ENCODE measurements around the gene ATF6B.
"Not testable (repeated sequence)": the region's sequence is repeated elsewhere in the genome, so short reads cannot be mapped to it uniquely, and the experiment has no call there.

ATF6B gene

DNA sequence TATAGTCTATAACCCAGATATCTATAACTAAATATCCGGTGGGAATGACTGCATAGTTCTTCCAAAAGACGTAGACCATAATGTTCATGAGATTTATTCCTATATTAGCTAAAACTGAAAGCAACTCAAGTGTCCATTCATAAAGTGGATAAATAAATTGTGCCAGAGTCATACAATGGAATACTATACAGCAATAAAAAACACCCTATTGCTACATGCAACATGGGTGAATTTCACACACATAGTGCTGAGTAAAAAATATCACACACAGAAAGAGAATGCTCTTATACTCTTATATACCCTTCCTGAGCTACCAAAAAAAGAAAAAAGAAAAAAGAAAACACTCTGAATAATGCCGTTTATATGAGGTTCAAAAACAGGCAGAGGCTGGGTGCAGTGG is 25.8 kb downstream of the ATF6B start:
- DNase-seq: no peak

GRCh38 chr6:32100251-32100650 is 27.8 kb downstream of the ATF6B start:
- DNase-seq: not testable (repeated sequence)

GRCh38 chr6:32097364-32097763 is 30.7 kb downstream of the ATF6B start:
- no peak for DNase-seq

DNA sequence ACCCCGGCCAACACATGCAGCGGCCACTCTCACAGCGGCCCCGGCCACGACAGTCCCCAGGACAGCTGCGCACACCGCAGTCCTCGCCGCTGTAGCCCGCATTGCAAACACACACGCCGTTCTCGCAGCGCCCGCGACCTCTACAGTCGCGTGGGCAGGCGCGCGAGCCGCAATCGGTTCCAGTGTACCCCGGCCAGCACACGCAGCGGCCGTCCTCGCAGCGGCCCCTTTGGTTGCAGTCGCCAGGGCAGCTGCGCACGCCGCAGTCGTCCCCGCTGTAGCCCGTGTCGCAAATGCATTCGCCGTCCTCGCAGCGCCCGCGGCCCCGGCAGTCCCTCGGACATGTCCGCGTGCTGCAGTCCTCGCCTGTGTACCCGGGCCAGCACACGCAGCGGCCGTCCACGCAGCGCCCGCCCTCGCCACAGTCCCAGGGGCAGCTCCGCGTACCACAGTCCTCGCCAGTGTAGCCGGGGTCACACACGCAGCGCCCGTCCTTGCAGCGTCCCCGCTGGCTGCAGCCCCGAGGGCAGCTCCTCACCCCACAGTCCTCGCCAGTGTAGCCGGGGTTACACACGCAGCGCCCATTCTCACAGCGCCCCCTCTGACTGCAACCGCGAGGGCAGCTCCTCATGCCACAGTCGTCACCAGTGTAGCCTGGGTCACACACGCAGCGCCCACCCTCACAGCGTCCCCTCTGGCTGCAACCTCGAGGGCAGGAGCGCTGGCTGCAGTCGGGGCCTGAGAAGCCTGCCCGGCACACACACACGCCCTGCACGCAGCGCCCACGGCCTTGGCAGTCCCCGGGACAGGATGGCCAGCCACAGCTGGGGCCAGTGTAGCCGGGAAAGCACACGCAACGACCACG is 31.4 kb downstream of the ATF6B start:
- DNase-seq: no peak

DNA sequence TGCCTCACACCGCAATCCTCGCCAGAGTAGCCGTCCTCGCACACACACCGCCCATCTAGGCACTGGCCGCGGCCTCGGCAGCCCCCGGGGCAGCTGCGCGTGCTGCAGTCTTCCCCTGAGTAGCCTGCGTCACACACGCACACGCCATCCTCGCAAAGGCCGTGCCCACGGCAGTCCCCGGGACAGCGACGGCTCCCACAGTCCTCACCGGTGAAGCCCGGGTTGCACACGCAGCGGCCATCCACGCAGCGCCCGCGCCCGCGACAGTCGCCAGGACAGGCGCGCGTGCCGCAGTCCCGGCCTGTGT is 32.0 kb downstream of the ATF6B start:
- no peak for DNase-seq

- DNase-seq: no peak
These were observed 32.5 kb downstream of the ATF6B start for GRCh38 chr6:32095338-32096086.

DNA sequence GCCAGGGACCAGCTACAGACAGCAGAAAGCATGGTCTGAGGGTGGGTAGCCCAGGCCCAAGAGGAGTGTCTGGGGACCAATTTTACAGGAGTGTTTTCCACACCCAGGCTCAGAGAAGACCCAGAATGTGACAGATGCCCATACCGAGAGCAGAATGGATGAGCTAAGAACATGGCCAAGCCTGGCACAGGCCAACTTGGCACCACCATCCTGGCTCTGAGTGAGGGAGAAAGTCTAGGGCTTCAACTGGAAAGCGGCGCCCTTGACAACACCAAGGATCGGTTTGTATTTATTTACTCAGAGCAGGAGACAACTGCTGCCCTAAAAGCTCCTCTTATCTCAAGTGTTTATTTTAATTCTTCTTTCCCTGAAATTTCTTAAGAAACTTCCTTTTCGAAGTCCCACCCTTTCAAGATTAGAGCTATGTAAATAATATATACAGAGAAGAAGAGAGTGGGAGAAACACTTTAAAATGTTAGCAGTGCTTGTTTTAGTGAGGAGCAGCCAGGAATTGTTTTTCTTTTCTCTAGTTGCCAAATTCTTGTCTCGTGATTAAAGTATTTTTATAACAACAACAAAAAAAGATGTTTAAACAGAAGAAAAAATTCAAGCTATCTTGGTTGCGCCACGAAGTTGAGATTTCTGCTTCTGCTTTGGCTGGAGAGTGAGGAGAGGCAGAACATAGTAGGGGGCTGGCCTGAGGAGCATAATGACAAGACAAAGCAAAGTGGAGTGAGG is 35.1 kb downstream of the ATF6B start:
- no peak for DNase-seq

- DNase-seq: no peak
These were observed 38.8 kb downstream of the ATF6B start for GRCh38 chr6:32089082-32089828.

DNA sequence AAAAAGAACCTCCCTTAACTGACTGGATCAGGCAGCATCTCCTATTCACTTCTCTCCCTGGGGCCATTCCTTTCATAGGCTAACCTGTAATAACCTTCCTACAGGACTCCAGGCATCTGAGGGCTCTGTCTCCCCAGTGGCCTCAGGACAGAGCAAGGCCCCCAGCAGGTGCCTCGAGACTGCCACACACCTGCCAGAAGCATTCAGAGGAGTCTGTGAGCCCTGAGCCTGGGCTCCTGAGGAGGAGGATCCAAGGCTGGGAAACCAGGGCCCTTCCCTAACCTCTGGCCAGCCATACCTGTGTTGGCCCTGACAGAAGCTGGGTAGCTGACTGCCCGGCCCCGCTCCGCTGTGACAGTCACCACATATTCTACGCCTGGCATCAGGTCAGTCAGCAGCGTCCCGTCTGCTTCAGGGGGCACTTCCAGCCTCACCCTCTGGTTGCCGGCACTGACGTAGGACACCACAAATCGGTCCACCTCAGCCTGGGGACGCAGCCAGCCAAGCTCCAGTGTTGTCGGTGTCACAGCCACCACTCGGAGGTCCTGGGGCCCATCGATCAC is 39.5 kb downstream of the ATF6B start:
- no peak for DNase-seq

DNA sequence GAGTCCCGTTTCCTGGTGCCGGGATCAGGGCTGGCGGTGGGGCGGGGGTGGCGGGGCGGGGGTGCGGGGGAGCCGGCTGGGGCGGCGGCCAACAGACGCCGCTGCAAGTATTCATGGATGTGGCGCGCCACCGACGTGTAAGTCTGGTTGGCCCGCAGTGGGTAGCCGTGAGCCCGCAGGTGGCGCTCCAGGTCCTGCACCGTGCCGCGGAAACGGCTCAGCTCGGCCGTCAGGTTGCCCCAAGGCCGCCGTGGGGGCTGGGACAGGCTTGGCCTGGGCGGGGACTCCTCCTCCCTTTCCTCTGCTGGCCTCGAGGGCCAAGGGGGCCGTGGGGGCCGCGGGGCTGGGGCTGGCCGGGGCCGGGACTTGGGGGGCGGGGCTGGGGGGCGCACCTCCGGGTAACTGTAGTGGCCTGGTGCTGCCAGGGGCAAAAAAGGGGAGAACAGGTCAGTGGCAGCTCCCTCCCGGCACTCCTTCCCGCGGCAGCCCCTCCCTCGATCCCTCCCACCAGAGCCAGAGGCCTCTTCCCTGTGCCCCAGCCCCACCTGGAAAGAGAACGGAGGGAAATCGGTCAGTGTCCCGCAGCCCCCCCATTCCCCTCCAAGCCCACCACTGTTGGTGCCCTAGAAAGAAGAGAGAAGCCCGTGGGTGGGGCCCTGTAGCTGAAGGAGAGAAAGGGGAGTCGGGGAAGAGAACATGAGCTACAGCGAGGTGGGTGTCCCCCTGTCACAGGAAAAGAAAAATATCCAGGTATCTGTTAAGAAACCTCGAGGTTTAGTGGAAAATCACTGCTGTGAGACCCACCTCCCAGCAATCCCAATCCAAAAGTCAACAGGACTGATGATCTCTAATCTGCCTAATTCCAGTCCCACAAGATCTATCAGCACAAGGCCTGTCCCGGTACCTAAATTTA is 40.2 kb downstream of the ATF6B start:
- no peak for DNase-seq

DNA sequence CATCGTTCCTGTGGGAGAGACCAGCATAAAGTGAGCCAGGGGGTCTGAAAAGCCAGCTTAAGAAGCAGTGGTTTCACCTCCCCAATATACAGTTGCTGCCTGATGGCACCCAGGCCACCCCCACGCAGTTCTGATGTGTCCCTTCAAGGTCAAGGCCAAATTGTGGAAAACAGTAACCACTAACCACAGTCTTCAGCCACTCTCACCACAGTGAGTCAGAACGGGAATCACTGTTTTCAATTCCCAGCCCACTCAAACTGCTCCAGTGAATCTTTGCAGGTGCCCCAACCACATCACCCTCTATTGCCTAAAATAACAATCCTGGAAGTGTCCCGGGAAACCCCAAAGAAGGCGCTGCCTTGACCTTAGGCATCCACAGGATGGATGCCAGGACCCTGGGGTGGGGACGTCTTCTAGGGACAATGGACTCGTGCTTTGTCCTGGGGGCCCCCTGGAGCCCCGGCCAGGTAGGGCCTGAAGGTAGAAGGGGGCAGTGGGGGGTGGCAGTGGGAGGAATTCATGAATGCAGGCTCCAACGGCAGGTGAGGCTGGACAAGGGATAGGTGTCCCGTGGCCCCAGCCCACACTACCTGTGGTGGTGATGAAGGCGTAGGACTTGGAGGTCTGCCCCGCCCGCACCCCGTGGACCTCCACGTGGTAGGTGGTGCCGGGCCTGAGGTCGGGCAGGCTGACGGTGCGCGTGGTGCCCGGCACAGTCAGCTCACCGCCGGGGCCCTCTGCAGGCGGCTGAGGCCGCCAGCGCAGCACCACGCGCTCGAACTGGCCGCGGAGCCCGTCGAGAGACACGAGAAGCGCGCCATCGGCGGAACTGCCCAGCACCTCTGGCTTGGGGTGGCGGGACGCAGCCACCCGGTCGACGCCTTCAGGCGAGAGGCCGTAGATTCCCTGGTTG is 41.1 kb downstream of the ATF6B start:
- DNase-seq: no peak

- DNase-seq: no peak
These were observed 42.1 kb downstream of the ATF6B start for GRCh38 chr6:32085759-32086459.

- DNase-seq: no peak
These were observed 43.3 kb downstream of the ATF6B start for GRCh38 chr6:32084780-32085179.

DNA sequence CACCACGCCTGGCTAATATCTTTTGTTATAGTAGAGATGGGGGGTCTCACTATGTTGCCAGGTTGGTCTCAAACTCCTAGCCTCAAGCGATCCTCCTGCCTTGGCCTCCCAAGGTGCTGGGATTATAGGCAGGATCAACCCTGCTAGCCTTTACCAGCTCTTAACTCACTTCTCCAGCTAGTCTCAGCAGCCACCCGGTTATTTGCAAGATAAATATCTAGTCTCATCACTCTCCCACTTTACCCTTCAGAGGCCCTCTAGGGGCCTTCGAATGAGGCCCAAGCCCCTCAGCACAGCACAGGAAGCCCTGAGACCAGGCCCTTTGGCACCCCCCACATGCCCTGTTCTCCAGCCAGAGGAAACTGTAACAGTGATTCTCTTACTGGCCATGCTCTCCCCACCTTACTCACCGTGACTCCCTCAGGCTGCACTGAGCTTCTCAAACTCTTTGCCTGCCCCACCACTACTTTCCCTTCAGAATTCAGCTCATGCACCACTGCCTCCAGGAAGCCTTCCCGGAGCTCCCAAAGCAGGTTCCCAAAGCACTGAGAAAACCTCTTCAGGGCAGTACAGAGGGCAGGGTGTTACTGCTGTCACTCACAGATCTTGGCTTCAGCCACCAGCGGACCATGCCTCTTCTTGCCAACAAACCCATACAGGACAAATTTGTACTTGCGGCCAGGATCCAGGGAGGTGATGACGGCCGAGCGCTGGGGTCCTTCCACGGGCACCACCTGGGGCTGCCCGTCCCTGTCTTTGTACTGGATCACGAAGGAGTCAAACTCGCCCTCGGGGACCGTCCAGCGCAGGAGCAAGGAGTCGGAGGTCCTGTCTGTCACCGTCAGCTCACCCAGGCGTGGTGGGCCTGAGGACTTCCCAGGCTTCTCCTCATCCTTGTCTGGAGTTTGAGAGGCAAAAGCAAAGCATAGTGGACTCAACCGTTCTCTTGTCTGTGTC is 44.0 kb downstream of the ATF6B start:
- DNase-seq: no peak

- no peak for DNase-seq
These were observed 45.1 kb downstream of the ATF6B start for GRCh38 chr6:32082935-32083334.

- no peak for DNase-seq
These were observed 45.6 kb downstream of the ATF6B start for GRCh38 chr6:32082478-32082877.

- peak; percentile 31 for DNase-seq
These were observed 46.7 kb downstream of the ATF6B start for GRCh38 chr6:32081168-32081990.

All from GOT3 (cell line).